Breast epithelium (tissue), 4 donors: ENCODE data around the gene COX7A2. TPM values are rescaled to one million over a fixed set of nuclear protein-coding genes. Genes with fewer than 3 reads are reported as not detected.
A peak's percentile ranks its signal among the peaks of the same experiment; 100 is the strongest.

Experiments used
- DNase-seq, 2 donors: peaks; one replicate each; pipeline ENCODE4 v3.0.0-alpha.2; 2019; ENCODE audit warnings: low spot score in 2 of 2
- H3K27ac ChIP-seq, 2 donors: fragments of 200-600 bp; sonication (generic) in 1 of 2; one replicate each; pipeline ENCODE4 v1.5.1; 2016 to 2019; ENCODE audit warnings: mild to moderate bottlenecking in 1 of 2
- H3K27me3 ChIP-seq, 2 donors: fragments of 200-600 bp; sonication (generic) in 1 of 2; one replicate each; pipeline versions ENCODE4 v1.5.1 to v1.6.0; 2017 to 2019; ENCODE audit warnings: control low read depth in 1 of 2, mild to moderate bottlenecking in 1 of 2
- H3K36me3 ChIP-seq: fragments of 200-600 bp; one replicate; pipeline ENCODE4 v1.5.1; 2019
- H3K4me1 ChIP-seq, 2 donors: fragments of 200-600 bp; sonication (generic); one replicate each; pipeline ENCODE4 v1.5.1; 2016 to 2019; ENCODE audit warnings: control low read depth in 1 of 2
- H3K4me3 ChIP-seq, 3 donors: fragments of 200-600 bp; sonication (generic); 1 replicate in 2 of 3; 2 replicates in 1 of 3; pipeline ENCODE4 v1.5.1; 2016 to 2019; ENCODE audit warnings: mild to moderate bottlenecking in 3 of 3, moderate library complexity in 2 of 3
- H3K9me3 ChIP-seq, 2 donors: fragments of 200-600 bp; sonication (generic) in 1 of 2; one replicate each; pipeline ENCODE4 v1.5.1; 2016 to 2019; ENCODE audit warnings: control low read depth in 1 of 2
- POLR2A ChIP-seq: fragments of 450-650 bp; IDR thresholded peaks from one replicate; pipeline ENCODE4 v1.6.1; 2016; ENCODE audit warnings: antibody characterized with exemption, mild to moderate bottlenecking, moderate library complexity
- POLR2AphosphoS5 ChIP-seq, 3 donors: sonication (generic); formaldehyde crosslinking; IDR thresholded peaks; one replicate each; pipeline ENCODE4 v1.6.1; 2017; ENCODE audit warnings: antibody characterized with exemption in 3 of 3
- intact Hi-C: fragments of 100-400 bp; cut with DNase I; formaldehyde crosslinking; loops from one replicate; pipeline ENCODE4 v1.15.1; 2023; ENCODE audit warnings: low total_unique reads
- total RNA-seq, 3 donors: library from RNA; depleted of rRNA; stranded (reverse); fragments of >200 nt; gene quantifications; one replicate each; pipeline ENCODE4 v1.1.0, GENCODE V29; 2016
- TF ChIP-seq, protein P1 (sequence below), 3 donors: fragments of 450-650 bp; IDR thresholded peaks; one replicate each; pipeline ENCODE4 v1.5.1; 2016 to 2017; ENCODE audit warnings: antibody characterized with exemption in 3 of 3, mild to moderate bottlenecking in 3 of 3, moderate library complexity in 3 of 3

Gene COX7A2
- total RNA-seq, 3 donors from 2014 or later: 171 to 206 (median 204) TPM

DNA sequence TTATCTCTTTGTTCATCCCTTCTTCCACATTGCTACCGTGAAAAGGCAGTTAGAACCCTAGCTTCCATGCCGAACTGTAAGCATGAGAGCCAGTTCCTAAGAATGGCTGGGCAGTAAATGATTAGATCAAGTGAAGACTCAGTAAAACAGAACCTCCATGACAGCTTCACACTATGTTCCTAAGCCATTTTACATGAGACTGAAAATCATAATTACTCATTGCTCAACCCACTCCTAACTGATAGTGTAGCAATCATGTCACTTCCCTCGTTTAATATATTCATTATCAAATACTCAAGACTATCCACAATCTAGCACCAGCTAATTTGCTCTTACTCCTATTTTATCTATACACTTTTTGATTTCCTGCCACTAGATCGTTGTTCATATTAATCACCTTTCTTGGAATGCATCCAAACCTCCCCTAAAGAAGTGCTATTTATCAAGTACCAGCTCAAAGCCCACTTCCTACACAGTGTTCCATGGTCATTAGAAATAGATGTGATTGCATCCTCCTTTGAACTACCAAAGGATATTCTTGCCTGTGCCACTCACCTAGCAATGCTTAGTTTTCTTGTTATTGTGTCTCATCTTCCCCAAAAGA lies 35.0 kb upstream of the COX7A2 start:
- no peak overlapping the region for H3K27ac ChIP-seq
- intact Hi-C loops: no loop called here
- TF ChIP-seq POLR2AphosphoS5 (IDR thresholded peaks at IDR 0.05) (no peak), POLR2A (no peak)
- TF ChIP-seq, protein P1, sequence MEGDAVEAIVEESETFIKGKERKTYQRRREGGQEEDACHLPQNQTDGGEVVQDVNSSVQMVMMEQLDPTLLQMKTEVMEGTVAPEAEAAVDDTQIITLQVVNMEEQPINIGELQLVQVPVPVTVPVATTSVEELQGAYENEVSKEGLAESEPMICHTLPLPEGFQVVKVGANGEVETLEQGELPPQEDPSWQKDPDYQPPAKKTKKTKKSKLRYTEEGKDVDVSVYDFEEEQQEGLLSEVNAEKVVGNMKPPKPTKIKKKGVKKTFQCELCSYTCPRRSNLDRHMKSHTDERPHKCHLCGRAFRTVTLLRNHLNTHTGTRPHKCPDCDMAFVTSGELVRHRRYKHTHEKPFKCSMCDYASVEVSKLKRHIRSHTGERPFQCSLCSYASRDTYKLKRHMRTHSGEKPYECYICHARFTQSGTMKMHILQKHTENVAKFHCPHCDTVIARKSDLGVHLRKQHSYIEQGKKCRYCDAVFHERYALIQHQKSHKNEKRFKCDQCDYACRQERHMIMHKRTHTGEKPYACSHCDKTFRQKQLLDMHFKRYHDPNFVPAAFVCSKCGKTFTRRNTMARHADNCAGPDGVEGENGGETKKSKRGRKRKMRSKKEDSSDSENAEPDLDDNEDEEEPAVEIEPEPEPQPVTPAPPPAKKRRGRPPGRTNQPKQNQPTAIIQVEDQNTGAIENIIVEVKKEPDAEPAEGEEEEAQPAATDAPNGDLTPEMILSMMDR (IDR thresholded peaks at IDR 0.05): no peak
- peaks cover 0 to 38% of the 10 kb centered on the region in 2 donors for H3K4me1 ChIP-seq
- no peaks in the 10 kb centered on the region for H3K36me3 ChIP-seq
- no peaks in the 10 kb centered on the region for H3K9me3 ChIP-seq
- H3K4me3 ChIP-seq: no peak overlapping the region
- no peak for DNase-seq
- no peaks in the 10 kb centered on the region for H3K27me3 ChIP-seq

DNA sequence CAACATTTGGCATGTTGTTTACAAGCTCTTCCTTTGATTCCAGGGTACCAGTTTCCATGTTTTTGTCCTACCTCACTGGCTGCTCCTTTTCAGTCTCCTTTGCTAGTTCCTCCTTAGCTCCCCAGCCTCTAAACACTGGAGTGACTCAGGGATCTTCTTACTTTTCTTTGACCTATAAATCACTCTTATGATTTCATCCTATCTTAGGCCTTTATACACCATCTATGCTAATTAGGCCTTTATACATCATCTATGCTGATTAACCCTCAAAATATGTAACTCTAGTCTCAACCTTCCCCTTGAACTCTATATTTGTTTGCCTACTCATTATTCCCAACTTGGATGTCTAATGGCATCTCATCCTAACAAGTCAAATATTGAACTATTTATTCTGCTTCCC lies 31.5 kb upstream of the COX7A2 start:
- peaks cover 0 to 15% of the 10 kb centered on the region in 2 donors for H3K4me1 ChIP-seq

GRCh38 chr6:75273009-75273408 lies 29.4 kb upstream of the COX7A2 start:
- intact Hi-C loops: no loop called here
- Histone ChIP-seq H3K4me3 (no peak overlapping the region), H3K27ac (peak overlapping the region in 1 of 2 donors; percentile 41), H3K27me3 (no peaks in the 10 kb centered on the region), H3K9me3 (no peaks in the 10 kb centered on the region), H3K36me3 (no peaks in the 10 kb centered on the region), H3K4me1 (no peaks in the 10 kb centered on the region)
- DNase-seq: no peak
- TF ChIP-seq POLR2AphosphoS5 (IDR thresholded peaks at IDR 0.05): no peak
- TF ChIP-seq, protein P1 (IDR thresholded peaks at IDR 0.05): no peak
- TF ChIP-seq POLR2A: no peak

More for the DNA sequence above, 31.5 kb upstream of the COX7A2 start:
- no peak overlapping the region for H3K4me3 ChIP-seq
- DNase-seq: no peak
- no peak for TF ChIP-seq POLR2A
- no peak for TF ChIP-seq POLR2AphosphoS5 (IDR thresholded peaks at IDR 0.05)
- TF ChIP-seq, protein P1 (IDR thresholded peaks at IDR 0.05): no peak
- H3K9me3 ChIP-seq: no peaks in the 10 kb centered on the region
- intact Hi-C loops: no loop called here
- H3K36me3 ChIP-seq: no peaks in the 10 kb centered on the region
- H3K27me3 ChIP-seq: no peaks in the 10 kb centered on the region
- H3K27ac ChIP-seq: no peak overlapping the region

GRCh38 chr6:75272145-75272840 lies 28.7 kb upstream of the COX7A2 start:
- H3K4me1 ChIP-seq: no peaks in the 10 kb centered on the region

DNA sequence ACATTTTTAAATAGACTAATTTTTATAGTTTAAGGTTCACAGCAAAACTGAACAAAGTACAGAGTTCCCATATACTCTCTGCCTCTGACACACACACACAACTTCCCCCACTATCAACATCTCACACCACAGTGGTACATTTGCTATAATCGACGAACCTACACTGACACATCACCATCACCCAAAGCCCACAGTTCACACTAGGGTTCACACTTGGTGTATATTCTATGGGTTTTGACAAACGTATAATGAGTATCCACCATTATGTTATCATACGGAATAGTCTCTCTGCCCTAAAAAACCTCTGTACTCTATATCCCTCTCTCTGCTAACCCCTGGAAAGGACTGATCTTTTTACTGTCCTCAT lies 25.4 kb upstream of the COX7A2 start:
- no peak overlapping the region for H3K27ac ChIP-seq
- intact Hi-C loops: no loop called here
- no peaks in the 10 kb centered on the region for H3K4me1 ChIP-seq
- no peaks in the 10 kb centered on the region for H3K27me3 ChIP-seq
- TF ChIP-seq POLR2AphosphoS5 (IDR thresholded peaks at IDR 0.05) (no peak), POLR2A (no peak)
- TF ChIP-seq, protein P1 (IDR thresholded peaks at IDR 0.05): no peak
- no peak overlapping the region for H3K4me3 ChIP-seq
- no peaks in the 10 kb centered on the region for H3K9me3 ChIP-seq
- no peak for DNase-seq
- no peaks in the 10 kb centered on the region for H3K36me3 ChIP-seq

More at GRCh38 chr6:75272145-75272840, 28.7 kb upstream of the COX7A2 start:
- H3K27me3 ChIP-seq: no peaks in the 10 kb centered on the region
- peak overlapping the region; percentile 10 to 41 for H3K27ac ChIP-seq
- TF ChIP-seq POLR2A: no peak
- no peak for TF ChIP-seq POLR2AphosphoS5 (IDR thresholded peaks at IDR 0.05)
- TF ChIP-seq, protein P1 (IDR thresholded peaks at IDR 0.05): no peak
- no peak overlapping the region for H3K4me3 ChIP-seq
- no peaks in the 10 kb centered on the region for H3K9me3 ChIP-seq
- DNase-seq: no peak
- intact Hi-C loops: no loop called here
- H3K36me3 ChIP-seq: no peaks in the 10 kb centered on the region
